GM12874 (cell line): Measurements from ENCODE around the gene HLA-A.

Source experiments
- TF ChIP-seq, protein P1 (sequence below): IDR thresholded peaks from 2 replicates; pipeline ENCODE4 v1.5.1; 2011; ENCODE audit warnings: low read depth, mild to moderate bottlenecking, control low read depth, low read length, moderate library complexity; ENCODE audit not compliant: insufficient read depth

The HLA-A gene

DNA sequence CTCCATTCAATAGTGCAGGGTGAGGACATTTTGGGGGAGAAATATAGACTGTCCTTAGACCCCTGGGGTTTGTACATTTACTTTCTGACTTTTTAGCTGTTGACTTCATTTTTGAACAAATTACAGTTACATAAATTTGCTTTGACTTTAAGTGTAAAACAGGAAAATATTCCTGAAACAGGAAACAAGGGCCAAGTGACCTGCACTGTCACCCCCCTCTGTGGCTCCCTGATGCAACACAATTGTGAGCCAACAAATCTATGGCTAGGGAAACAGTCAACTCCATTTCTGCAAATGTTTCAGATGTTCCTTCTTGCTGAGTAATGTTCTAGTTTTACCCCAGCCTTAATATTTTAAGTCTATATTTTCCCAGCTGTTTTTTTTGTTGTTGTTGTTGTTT is 39.8 kb downstream of the HLA-A start:
- TF ChIP-seq, protein P1, sequence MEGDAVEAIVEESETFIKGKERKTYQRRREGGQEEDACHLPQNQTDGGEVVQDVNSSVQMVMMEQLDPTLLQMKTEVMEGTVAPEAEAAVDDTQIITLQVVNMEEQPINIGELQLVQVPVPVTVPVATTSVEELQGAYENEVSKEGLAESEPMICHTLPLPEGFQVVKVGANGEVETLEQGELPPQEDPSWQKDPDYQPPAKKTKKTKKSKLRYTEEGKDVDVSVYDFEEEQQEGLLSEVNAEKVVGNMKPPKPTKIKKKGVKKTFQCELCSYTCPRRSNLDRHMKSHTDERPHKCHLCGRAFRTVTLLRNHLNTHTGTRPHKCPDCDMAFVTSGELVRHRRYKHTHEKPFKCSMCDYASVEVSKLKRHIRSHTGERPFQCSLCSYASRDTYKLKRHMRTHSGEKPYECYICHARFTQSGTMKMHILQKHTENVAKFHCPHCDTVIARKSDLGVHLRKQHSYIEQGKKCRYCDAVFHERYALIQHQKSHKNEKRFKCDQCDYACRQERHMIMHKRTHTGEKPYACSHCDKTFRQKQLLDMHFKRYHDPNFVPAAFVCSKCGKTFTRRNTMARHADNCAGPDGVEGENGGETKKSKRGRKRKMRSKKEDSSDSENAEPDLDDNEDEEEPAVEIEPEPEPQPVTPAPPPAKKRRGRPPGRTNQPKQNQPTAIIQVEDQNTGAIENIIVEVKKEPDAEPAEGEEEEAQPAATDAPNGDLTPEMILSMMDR = no peak

GRCh38 chr6:29984232-29984631 is 41.9 kb downstream of the HLA-A start:
- TF ChIP-seq, protein P1 = no peak

GRCh38 chr6:29984992-29985391 is 42.7 kb downstream of the HLA-A start:
- TF ChIP-seq, protein P1 = no peak

DNA sequence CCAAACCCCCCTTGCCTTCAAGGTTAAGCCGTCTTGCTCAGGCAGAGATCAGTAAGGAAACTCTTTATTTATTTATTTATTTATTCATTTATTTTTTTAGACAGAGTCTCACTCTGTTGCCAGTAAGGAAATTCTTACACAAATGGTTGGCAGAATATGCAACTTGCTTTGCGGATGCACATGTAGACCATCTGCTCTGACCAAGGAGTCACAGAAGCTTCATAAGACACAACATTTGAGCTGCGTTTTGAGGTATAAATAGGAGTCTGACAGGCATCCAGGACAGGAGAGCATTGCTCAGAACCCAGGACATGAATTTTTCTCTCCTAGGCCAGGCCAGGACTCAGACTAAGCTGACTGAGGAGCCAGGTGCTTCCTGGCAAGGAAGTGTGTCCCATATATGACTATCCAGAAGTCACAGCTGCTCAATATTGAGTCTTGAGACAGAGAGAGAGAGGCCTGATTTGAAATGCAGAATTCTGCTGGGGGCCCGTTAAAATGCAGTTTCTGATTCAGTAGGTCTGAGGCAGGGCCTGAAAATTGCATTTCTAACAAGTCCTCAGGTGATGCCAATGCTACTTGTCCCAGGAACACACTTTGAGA is 43.9 kb downstream of the HLA-A start:
- TF ChIP-seq, protein P1 = no peak

DNA sequence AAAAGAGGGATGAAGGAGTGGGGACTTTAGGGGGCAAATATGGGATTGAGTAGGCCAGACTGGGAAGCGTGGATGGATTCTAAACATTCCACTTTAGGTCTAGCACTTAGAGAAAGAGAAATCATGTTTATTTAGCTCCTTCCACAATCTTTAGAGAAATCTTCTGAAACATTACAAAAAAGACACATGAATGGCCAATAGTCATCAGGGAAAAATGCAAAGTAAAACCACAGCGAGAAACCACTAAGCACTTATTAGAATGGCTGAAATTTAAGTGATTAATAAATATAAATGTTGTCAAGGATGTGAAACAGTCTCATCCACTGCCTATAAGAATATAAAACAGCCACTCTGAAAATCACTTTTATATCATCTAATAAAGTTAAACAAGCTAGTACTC is 46.9 kb downstream of the HLA-A start:
- TF ChIP-seq, protein P1 = no peak

DNA sequence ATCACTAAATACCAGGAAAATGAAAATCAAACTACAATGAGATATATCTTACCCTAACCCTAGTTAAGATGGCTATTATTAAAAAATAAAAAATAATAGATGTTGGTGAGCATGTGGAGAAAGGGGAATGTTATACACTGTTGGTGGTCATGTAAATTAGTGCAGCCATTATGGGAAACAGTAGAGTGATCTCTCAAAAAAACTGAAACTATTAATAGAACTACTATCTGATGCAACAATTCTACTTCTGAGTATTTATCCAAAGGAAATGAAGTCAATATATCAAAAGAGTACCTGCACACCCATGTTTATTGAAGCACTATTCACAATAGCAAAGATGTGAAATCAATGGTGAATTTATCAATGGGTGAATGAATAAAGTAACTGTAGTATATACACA is 48.6 kb downstream of the HLA-A start:
- TF ChIP-seq, protein P1 = no peak

DNA sequence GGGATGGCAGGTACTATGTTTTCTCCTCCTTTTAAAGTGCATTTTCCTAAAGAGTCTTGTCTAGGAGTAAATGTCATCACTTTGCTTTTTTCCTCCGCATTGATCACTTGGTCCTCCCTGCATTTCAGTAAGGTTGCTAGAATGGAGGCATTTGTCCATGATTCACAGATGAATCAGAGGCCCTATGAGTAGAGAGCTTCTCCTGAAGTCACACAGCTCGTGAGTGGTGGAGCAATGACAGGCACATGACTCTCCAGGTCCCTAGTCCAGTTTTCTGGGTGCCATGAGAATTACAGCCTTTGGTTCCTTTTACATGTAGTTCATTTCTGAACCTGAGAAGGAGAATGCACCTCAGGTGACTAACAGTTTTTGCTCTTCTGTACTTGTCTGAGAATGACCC is 50.5 kb downstream of the HLA-A start:
- TF ChIP-seq, protein P1 = no peak
